Smooth muscle cell (in vitro differentiated cells): ENCODE measurements around the gene ANAPC2. TPM values are rescaled to one million over a fixed set of nuclear protein-coding genes. Genes with fewer than 3 reads are reported as not detected.

Source experiments
- DNase-seq: peaks from one replicate; lab custom pipeline; 2025; ENCODE audit not compliant: unreplicated experiment; lab: John Stamatoyannopoulos, UW
- H2AFZ ChIP-seq: fragments of 200-600 bp; sonication (generic); 2 replicates; pipeline ENCODE4 v1.6.0; 2016; ENCODE audit warnings: antibody characterized with exemption, low read depth, mild to moderate bottlenecking
- H3F3A ChIP-seq: fragments of 200-600 bp; sonication (generic); 2 replicates; pipeline ENCODE4 v1.6.0; 2017; ENCODE audit warnings: antibody characterized with exemption, low read depth
- H3K27ac ChIP-seq: fragments of 200-600 bp; sonication (generic); 2 replicates; pipeline ENCODE4 v1.5.1; 2016; ENCODE audit warnings: low read depth, mild to moderate bottlenecking
- H3K27me3 ChIP-seq: fragments of 200-600 bp; sonication (generic); 2 replicates; pipeline ENCODE4 v1.6.1; 2016; ENCODE audit warnings: low read depth, mild to moderate bottlenecking
- H3K36me3 ChIP-seq: fragments of 200-600 bp; sonication (generic); 2 replicates; pipeline ENCODE4 v1.5.1; 2016; ENCODE audit warnings: low read depth
- H3K4me1 ChIP-seq: fragments of 200-600 bp; sonication (generic); 2 replicates; pipeline ENCODE4 v1.5.1; 2016; ENCODE audit warnings: low read depth
- H3K4me2 ChIP-seq: fragments of 200-600 bp; sonication (generic); 2 replicates; pipeline ENCODE4 v1.6.0; 2016; ENCODE audit warnings: mild to moderate bottlenecking
- H3K4me3 ChIP-seq: fragments of 200-600 bp; sonication (generic); 2 replicates; pipeline ENCODE4 v1.5.1; 2016; ENCODE audit warnings: mild to moderate bottlenecking
- H3K79me2 ChIP-seq: fragments of 200-600 bp; sonication (generic); 2 replicates; pipeline ENCODE4 v1.6.0; 2016; ENCODE audit warnings: low read depth, mild to moderate bottlenecking
- H3K9ac ChIP-seq: fragments of 200-600 bp; sonication (generic); 2 replicates; pipeline ENCODE4 v1.6.0; 2016; ENCODE audit warnings: low read depth
- H3K9me3 ChIP-seq: fragments of 200-600 bp; sonication (generic); replicated peaks from 2 replicates; pipeline ENCODE4 v1.5.1; 2016; ENCODE audit warnings: low read depth
- H4K20me1 ChIP-seq: fragments of 200-600 bp; sonication (generic); 2 replicates; pipeline ENCODE4 v1.6.0; 2016; ENCODE audit warnings: low read depth
- WGBS: methylation state at CpG from one replicate; pipeline ENCODE4 v1.1.7; 2016; ENCODE audit warnings: low lambda C conversion rate; 5-methylcytosine and 5-hydroxymethylcytosine counted together
- polyA plus RNA-seq: library from polyadenylated mRNA; unstranded; fragments of >200 nt; fragmentation: Nextera tagmentation; extraction: Ambion mirVana; gene quantifications from 2 replicates; pipeline ENCODE4 v1.2.1, GENCODE V29; 2016
- total RNA-seq: library from RNA; depleted of rRNA; stranded (reverse); fragments of >200 nt; gene quantifications from 2 replicates; pipeline ENCODE4 v1.2.3, GENCODE V29; 2014
- TF ChIP-seq, protein P1 (sequence below): fragments of 200-600 bp; sonication (generic); IDR thresholded peaks from 2 replicates; pipeline ENCODE4 v1.5.1; 2017; ENCODE audit warnings: borderline replicate concordance, mild to moderate bottlenecking, antibody characterized with exemption; ENCODE audit not compliant: insufficient read depth, poor library complexity, severe bottlenecking

The ANAPC2 gene
- total and polyA plus RNA-seq, 2 experiments from 2014 or later: 6.6 to 12.6 TPM

DNA sequence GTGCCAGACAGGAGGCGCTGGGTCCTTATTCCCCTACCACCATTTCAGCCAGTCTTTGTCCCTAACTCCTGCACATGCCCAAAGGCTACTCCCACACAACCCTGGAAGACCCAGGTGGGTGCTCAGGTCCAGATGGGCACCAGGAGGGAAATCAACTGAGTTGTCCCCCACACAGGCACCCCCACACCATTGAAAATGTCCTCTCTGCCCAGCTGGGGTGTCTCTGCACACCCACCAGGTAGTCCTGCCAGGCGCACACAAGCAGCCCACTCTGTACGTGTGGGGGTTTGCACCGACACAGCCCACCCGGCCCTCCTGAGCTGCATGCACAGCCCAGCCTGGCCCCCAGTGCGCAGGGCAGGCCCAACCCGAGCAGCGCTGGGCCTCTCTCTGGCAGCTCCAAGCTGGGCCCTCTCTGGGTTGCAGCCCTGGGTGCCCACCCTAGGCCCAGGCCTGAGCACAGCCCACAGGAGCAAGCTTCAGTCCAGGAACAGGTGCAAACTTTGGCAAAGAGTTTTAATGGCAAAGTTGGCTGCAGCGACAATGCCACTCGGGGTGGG, 31.5 kb upstream of the ANAPC2 start:
- no peaks in the 10 kb centered on the region for H3K79me2 ChIP-seq

DNA sequence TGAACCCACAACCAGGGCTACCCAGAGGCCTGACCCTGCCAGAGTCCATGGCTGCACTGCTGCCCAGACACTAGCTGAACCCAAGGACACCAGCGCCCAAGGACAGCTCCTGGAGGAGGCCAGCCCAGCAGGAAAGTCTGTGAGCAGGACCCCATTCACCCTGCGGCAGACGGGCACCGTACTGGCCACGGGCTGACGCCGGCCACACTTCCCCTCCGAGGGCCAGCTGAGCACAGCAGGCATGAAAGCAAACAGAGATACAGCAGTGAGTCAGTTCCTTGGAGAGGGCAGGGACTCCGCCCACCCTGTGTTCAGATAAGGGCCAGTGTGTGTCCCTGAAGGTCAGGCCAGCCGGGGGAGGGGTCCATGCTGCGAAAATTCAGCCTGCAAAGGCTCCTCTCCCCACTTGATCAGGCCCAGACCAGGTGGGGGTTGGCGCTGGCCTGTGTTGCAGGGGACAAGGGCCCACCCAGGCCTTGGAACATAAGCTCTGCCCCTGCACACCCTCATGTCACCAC, 30.5 kb upstream of the ANAPC2 start:
- Histone ChIP-seq H2AFZ (no peak overlapping the region), H3K9ac (no peak overlapping the region), H3K36me3 (no peaks in the 10 kb centered on the region), H3K27ac (peak overlapping the region; percentile 2), H3K9me3 (no peaks in the 10 kb centered on the region), H3K79me2 (no peaks in the 10 kb centered on the region), H4K20me1 (no peaks in the 10 kb centered on the region), H3K4me1 (peaks cover 8% of the 10 kb centered on the region), H3K4me3 (no peak overlapping the region), H3K27me3 (no peaks in the 10 kb centered on the region), H3K4me2 (peak overlapping the region; percentile 33), H3F3A (no peaks in the 10 kb centered on the region)
- TF ChIP-seq, protein P1, sequence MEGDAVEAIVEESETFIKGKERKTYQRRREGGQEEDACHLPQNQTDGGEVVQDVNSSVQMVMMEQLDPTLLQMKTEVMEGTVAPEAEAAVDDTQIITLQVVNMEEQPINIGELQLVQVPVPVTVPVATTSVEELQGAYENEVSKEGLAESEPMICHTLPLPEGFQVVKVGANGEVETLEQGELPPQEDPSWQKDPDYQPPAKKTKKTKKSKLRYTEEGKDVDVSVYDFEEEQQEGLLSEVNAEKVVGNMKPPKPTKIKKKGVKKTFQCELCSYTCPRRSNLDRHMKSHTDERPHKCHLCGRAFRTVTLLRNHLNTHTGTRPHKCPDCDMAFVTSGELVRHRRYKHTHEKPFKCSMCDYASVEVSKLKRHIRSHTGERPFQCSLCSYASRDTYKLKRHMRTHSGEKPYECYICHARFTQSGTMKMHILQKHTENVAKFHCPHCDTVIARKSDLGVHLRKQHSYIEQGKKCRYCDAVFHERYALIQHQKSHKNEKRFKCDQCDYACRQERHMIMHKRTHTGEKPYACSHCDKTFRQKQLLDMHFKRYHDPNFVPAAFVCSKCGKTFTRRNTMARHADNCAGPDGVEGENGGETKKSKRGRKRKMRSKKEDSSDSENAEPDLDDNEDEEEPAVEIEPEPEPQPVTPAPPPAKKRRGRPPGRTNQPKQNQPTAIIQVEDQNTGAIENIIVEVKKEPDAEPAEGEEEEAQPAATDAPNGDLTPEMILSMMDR: no peak
- no peak for DNase-seq
- WGBS: 28% methylated on average over 12 of the region's 12 CpGs

More for the DNA sequence above, 31.5 kb upstream of the ANAPC2 start:
- no peaks in the 10 kb centered on the region for H3F3A ChIP-seq
- H3K36me3 ChIP-seq: no peaks in the 10 kb centered on the region
- H3K9ac ChIP-seq: no peak overlapping the region
- no peaks in the 10 kb centered on the region for H4K20me1 ChIP-seq
- peaks cover 8% of the 10 kb centered on the region for H3K4me1 ChIP-seq
- no peak overlapping the region for H2AFZ ChIP-seq
- no peaks in the 10 kb centered on the region for H3K9me3 ChIP-seq
- no peak overlapping the region for H3K4me2 ChIP-seq
- H3K27ac ChIP-seq: no peak overlapping the region
- DNase-seq: no peak
- no peaks in the 10 kb centered on the region for H3K27me3 ChIP-seq
- TF ChIP-seq, protein P1: no peak
- 94% methylated on average over 10 of the region's 10 CpGs for WGBS
- no peak overlapping the region for H3K4me3 ChIP-seq

DNA sequence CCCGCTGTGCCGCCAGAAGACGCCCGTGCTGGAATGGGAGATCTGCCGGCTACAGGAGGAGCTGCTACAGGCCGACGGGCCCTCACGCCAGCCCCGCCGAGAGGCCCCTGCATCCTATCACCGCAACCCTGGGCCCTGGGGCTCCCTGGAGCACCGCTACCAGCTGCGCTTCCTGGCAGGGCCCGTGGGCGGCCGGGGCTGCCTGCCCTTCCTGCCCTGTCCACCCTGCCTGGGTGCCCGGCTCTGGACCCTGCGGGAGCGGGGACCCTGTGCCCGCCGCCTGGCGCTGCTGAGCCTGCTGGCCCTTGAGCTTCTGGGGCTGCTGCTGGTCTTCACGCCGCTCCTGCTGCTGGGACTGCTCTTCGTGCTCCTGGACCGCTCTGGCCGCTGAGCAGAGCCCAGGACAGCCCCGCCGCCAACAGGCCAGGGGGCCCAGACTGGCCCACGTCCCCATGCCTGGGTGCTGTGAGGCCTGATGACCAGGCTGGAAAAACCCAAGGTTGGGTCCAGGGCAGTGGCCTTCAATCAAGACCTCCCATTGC, 29.9 kb upstream of the ANAPC2 start:
- 94% methylated on average over 29 of the region's 30 CpGs for WGBS

More for the DNA sequence above, 29.9 kb upstream of the ANAPC2 start:
- Histone ChIP-seq H3K79me2 (no peaks in the 10 kb centered on the region), H3K27ac (peak overlapping the region; percentile 2), H3K27me3 (no peaks in the 10 kb centered on the region), H3K36me3 (no peaks in the 10 kb centered on the region), H2AFZ (no peak overlapping the region), H3F3A (no peaks in the 10 kb centered on the region), H3K4me3 (no peak overlapping the region), H3K4me1 (peaks cover 8% of the 10 kb centered on the region), H3K9ac (no peak overlapping the region), H3K9me3 (no peaks in the 10 kb centered on the region), H4K20me1 (no peaks in the 10 kb centered on the region), H3K4me2 (peak overlapping the region; percentile 33)
- DNase-seq: no peak
- TF ChIP-seq, protein P1: no peak
